ENCODE results near the gene PDGFRB.
"Not testable (repeated sequence)": the region's sequence is repeated elsewhere in the genome, so short reads cannot be mapped to it uniquely, and the experiment has no call there.

PDGFRB gene

GRCh38 chr5:150085950-150086715 is 69.5 kb downstream of the PDGFRB start, which contains the start of gene CSF1R:
Gene CSF1R (minus strand): TSS chr5:150086554. CDS start chr5:150086427, 127 bp downstream.
- DNase-seq (ENCODE audit: low read depth in 2 of 3, low spot score in 2 of 3) = no peak

GRCh38 chr5:150085191-150085912 is 70.3 kb downstream of the PDGFRB start:
- no peak for DNase-seq (ENCODE audit: low read depth in 2 of 3, low spot score in 2 of 3)

DNA sequence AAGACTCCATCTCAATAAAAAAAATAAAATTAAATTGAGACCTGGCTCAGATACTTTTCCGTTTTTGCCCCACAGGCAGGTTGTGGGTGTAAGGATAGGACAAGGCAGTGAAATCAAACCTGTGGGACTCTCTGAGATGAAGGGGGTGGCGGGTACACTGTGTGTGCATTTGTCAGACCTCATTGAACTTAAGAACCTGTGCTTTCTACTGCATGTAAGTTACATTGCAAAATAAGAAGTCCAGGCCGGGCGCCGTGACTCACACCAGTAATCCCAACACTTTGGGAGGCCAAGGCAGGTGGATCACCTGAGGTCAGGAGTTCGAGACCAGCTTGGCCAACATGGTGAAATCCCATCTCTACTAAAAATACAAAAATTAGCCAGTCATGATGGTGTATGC is 70.9 kb downstream of the PDGFRB start:
- DNase-seq (ENCODE audit: low read depth in 2 of 3, low spot score in 2 of 3) = not testable (repeated sequence)

- DNase-seq (ENCODE audit: low read depth in 2 of 3, low spot score in 2 of 3) = no peak
Measured at GRCh38 chr5:150082889-150083288, 72.8 kb downstream of the PDGFRB start.

DNA sequence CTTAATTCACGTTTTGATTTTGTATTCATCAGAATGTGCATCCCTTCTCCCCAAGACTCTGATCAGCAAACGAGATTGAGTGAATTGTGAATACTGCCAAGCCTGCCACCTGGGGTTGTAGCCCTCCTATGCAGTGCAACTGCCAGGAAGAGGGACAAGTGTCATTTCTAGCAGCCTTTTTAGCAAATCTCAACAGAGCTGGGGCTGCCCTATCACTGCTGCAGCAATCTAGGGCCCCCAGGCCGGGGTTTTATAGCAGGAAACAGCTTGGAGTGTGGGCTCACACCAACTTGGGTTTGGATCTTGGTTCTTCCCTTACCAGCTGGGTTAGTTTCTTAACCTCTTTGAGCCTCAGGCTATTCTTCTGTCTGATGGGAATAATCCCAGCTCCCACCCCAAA is 73.3 kb downstream of the PDGFRB start:
- no peak for DNase-seq (ENCODE audit: low read depth in 2 of 3, low spot score in 2 of 3)

GRCh38 chr5:150081541-150082283 is 73.9 kb downstream of the PDGFRB start:
- DNase-seq (ENCODE audit: low read depth in 2 of 3, low spot score in 2 of 3) = no peak

DNA sequence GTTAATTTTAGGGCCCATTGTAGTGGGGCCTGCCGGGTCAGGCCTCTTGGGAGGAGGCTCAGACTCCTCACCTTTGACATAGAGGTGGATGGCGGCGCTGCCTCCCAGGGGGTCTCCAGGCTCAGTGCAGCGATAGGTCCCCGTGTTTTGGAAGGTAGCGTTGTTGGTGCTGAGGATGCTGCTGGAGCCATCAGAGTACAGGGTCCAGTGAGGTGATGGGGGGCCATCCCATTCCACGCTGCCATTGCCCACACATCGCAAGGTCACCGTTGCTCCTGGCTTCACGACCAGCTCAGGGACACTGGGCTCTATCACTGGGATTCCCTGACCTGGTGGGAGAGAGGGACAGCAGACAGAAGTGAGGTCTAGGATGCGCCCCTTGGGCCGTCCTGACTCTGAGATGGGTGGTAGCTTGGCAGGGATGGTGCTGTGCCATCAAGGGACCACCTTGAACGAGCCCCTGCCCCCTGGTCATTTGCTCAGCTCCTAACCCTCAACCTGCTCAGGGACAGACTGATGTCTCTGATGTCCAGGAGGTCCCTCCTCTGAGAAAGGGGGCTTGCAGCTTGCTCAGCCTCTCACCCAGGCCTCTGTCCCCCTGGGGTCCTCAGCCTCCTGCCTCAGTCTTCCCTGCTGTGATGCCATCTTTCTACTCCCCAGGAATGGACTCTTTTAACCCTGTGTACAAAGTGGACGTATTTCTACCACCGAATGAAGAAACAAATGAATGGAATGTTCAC is 74.8 kb downstream of the PDGFRB start:
- no peak for DNase-seq (ENCODE audit: low read depth in 2 of 3, low spot score in 2 of 3)

- no peak for DNase-seq (ENCODE audit: low read depth in 2 of 3, low spot score in 2 of 3)
Measured at GRCh38 chr5:150079909-150080461, 75.7 kb downstream of the PDGFRB start.

DNA sequence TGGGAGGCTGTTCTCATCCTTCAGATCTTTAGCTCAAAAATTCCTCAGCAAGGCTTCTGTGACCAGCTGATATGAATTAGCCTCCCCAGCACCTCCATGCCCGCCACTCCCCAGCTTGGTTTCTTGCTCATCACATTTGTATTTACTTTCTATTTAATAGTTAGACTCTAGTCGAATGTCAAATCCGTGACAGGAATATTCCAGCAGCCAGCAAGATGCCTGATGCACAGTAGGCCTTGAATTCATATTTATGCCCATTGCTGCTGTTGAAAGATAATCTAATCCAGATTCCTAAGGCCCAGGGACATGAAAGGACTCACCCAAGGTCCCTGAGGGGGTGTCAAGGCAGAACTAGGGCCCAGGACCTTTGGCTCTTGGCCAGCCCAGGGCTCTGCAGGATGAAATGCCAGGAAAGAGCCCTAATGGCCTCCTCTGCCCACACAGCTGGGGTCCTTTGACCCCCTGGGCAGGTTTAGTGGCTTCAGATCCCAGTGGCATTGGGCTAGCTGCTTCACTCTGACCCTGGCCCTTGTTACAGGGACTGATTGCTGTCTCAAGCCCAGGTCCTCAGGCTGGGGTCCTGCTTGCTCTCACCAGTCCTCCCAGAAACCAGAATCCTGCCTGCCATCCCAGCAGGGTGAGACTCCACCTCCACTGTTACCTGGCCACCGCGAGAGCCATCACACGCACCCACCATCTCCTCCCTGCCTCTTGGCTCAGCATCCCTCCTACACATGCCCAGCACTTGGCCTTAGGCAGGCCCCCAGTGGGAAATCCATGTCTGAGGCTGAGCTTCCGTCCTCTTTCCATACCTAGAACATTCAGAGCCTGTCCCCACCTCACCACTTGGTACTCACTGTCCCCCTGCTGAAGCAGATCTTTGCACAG is 76.6 kb downstream of the PDGFRB start:
- DNase-seq (ENCODE audit: low read depth in 2 of 3, low spot score in 2 of 3) = no peak

DNA sequence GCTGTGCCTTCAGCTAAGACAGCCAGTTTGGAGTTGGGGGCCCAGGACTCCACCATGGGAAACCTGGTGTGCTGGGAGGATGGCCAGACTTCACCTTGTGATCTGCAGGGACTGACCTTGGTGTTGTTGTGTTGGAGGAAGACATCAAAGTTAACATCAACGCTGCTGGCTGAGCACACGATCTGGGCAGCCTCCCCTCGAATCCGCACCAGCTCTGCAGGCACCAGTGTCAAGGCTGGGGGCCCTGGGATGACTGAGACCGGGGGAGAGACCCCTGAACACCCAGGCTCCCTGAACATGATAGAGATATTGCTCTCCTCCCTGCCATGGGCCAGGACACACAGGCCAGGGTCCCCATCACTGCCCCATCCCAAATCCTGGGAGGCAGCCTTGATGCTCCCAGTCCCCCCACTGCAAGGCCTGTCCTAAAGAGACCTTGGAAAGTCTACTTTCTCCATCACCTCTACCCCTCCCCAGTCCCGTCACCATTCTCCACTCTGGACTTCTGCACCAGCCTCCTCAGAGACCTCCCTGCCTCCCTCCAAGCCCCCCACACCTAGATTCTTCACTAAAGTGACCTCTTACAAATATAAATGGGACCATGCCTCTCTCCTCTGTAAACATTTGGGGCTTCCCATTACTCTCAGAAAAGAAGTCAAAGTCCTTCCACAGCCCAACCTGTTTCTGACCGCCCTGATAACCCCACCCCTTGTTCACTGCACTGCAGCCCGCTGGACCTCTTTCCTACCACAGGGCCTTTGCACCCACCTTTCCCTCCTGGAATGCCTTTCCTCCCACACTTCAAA is 77.4 kb downstream of the PDGFRB start:
- DNase-seq (ENCODE audit: low read depth in 2 of 3, low spot score in 2 of 3) = no peak

DNA sequence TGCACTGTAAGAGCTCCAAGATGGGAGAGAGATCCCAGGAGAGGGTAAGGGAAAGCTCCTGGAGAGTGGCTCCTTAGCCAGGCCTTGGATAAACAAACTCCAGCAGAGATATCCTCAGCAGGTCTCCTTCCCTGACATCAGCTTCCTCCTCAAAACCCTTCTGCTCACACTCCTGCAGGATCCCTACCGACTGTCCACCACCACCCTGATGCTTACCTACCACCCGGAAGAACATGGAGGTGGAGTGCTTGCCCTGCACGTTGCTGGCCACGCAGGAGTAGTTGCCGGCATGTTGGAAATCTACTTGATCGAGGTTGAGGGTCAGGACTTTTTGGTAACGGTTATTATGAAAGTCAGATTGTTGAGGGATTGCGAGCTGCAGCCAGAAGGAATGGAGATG is 78.6 kb downstream of the PDGFRB start:
- no peak for DNase-seq (ENCODE audit: low read depth in 2 of 3, low spot score in 2 of 3)

GRCh38 chr5:150075806-150076205 is 79.8 kb downstream of the PDGFRB start:
- no peak for DNase-seq (ENCODE audit: low read depth in 2 of 3, low spot score in 2 of 3)

- DNase-seq (ENCODE audit: low read depth in 2 of 3, low spot score in 2 of 3) = no peak
Measured at GRCh38 chr5:150075233-150075632, 80.4 kb downstream of the PDGFRB start.

DNA sequence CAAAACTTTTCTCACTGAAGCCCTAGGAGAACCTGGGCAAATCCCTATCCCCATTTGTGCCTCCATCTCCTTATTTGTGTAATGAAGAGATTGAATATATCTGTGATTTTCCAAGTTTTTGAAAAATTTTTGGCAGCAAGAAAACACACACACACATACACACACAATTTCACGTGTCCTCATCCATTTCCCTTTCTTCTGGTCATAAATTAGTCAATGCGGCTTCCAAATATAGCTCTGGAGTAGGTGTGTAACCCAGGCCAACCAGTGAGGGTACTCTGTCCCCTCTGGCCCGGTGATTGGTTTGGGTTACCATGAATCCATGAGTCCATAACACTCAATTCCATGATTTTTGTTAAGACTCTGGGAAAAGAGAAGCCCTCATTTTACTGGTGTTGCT is 82.0 kb downstream of the PDGFRB start:
- DNase-seq (ENCODE audit: low read depth in 2 of 3, low spot score in 2 of 3) = no peak

DNA sequence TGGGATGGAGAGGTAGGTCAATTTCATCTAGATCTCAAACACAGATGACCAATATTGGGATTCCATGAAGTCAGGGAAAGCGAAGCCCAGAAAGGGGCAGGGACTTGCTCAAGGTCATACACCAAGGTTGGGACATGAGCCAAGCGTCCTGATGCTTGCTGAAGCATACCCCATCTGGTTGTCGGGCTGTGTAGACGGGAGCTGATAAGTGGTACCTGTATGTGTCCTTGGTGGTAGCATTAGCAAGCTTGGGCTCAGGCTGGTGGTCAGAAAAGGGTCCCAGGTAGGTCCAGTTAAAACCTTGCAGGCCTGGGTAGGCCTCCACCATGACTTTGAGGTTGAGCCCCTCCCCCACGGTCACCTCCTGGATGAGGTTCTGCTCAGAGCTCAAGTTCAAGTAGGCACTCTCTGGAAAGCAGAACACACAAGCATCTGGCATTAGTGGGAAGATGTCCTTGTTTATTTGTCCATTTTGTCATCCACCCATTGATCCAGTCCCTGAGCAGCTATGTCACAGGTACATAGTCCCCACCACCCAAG is 82.5 kb downstream of the PDGFRB start:
- DNase-seq (ENCODE audit: low read depth in 2 of 3, low spot score in 2 of 3) = no peak

GRCh38 chr5:150070821-150071220 is 84.8 kb downstream of the PDGFRB start:
- DNase-seq (ENCODE audit: low read depth in 2 of 3, low spot score in 2 of 3) = no peak

- DNase-seq (ENCODE audit: low read depth in 2 of 3, low spot score in 2 of 3) = no peak
Measured at GRCh38 chr5:150069672-150070627, 85.7 kb downstream of the PDGFRB start.
